Left colon (tissue), 2 donors: ENCODE data around the gene TRIM17. TPM values are rescaled to one million over a fixed set of nuclear protein-coding genes. Genes with fewer than 3 reads are reported as not detected.
"Not testable (repeated sequence)": the region's sequence is repeated elsewhere in the genome, so short reads cannot be mapped to it uniquely, and the experiment has no call there.

Experiments used
- ATAC-seq: fragments of 200-7000 bp; cut with Tn5 transposase; one replicate; pipeline ENCODE4 v1.9.1; 2020; ENCODE audit warnings: mild to moderate bottlenecking, moderate library complexity
- DNase-seq, 2 donors: peaks; one replicate each; pipeline ENCODE4 v3.0.0-alpha.2; 2020
- intact Hi-C, 2 donors: fragments of 100-400 bp; cut with DNase I in 1 of 2; cut with micrococcal nuclease in 1 of 2; formaldehyde crosslinking; loops; one replicate each; pipeline versions ENCODE4 v1.11.2 to v1.14.0; 2022; cut with DNase I, micrococcal nuclease
- total RNA-seq, 2 donors: library from RNA; stranded (reverse); fragmentation: NEBNext Ultra II Directional; extraction: Animal tissue kit (Norgen Biotek cat#: 25700); gene quantifications; one replicate each; pipeline ENCODE4 v1.2.1, GENCODE V29; 2021
- donor health status: DM: no; HTN: no; CAD: no.
- donor health status: DM: yes; HTN: yes; CAD: no.

Gene TRIM17
- total RNA-seq, 2 donors from 2014 or later = 0.31 TPM; not detected in 1

GRCh38 chr1:228452194-228453021 lies 35.7 kb upstream of the TRIM17 start:
- no peak for ATAC-seq
- intact Hi-C loops = no loop called here
- DNase-seq = no peak

GRCh38 chr1:228450200-228450599 lies 33.5 kb upstream of the TRIM17 start:
- no peak for ATAC-seq
- intact Hi-C loops = no loop called here
- no peak for DNase-seq

GRCh38 chr1:228448372-228448771 lies 31.7 kb upstream of the TRIM17 start:
- intact Hi-C loops = no loop called here
- ATAC-seq = no peak
- no peak for DNase-seq

GRCh38 chr1:228446852-228447251 lies 30.2 kb upstream of the TRIM17 start:
- no peak for DNase-seq
- no peak for ATAC-seq
- intact Hi-C loops = no loop called here

- DNase-seq (peak in 1 of 2 donors; percentile 20), ATAC-seq (peak; percentile 46)
- intact Hi-C loops = no loop called here
Measured at GRCh38 chr1:228445843-228446650, 29.4 kb upstream of the TRIM17 start.

- DNase-seq (no peak), ATAC-seq (no peak)
- intact Hi-C loops = no loop called here
Measured at GRCh38 chr1:228445490-228445842, 28.8 kb upstream of the TRIM17 start.

GRCh38 chr1:228443395-228443794 lies 26.7 kb upstream of the TRIM17 start:
- intact Hi-C loops = no loop called here
- ATAC-seq (no peak), DNase-seq (no peak)

- ATAC-seq (no peak), DNase-seq (no peak)
- intact Hi-C loops = no loop called here
Measured at GRCh38 chr1:228440761-228441500, 24.3 kb upstream of the TRIM17 start.

- ATAC-seq (no peak), DNase-seq (no peak)
- intact Hi-C loops = no loop called here
Measured at GRCh38 chr1:228438266-228438665, 21.6 kb upstream of the TRIM17 start.

- ATAC-seq = peak; percentile 60
- intact Hi-C loops = no loop called here
- DNase-seq = no peak
Measured at GRCh38 chr1:228437424-228437962, 20.8 kb upstream of the TRIM17 start.

GRCh38 chr1:228434689-228435088 lies 18.0 kb upstream of the TRIM17 start:
- DNase-seq = no peak

GRCh38 chr1:228433337-228434053 lies 16.8 kb upstream of the TRIM17 start:
- ATAC-seq, intact Hi-C loops, DNase-seq: not testable (repeated sequence)

More at GRCh38 chr1:228434689-228435088, 18.0 kb upstream of the TRIM17 start:
- intact Hi-C loops = no loop called here
- no peak for ATAC-seq

GRCh38 chr1:228430243-228430642 lies 13.6 kb upstream of the TRIM17 start:
- ATAC-seq = no peak
- no peak for DNase-seq
- intact Hi-C loops = no loop called here

- ATAC-seq (no peak), DNase-seq (no peak)
- intact Hi-C loops = no loop called here
Measured at GRCh38 chr1:228429698-228430097, 13.0 kb upstream of the TRIM17 start.

GRCh38 chr1:228429007-228429406 lies 12.3 kb upstream of the TRIM17 start:
- ATAC-seq (no peak), DNase-seq (no peak)
- intact Hi-C loops = no loop called here

GRCh38 chr1:228428412-228428811 lies 11.8 kb upstream of the TRIM17 start:
- no peak for DNase-seq
- intact Hi-C loops = no loop called here
- no peak for ATAC-seq

- ATAC-seq (no peak), DNase-seq (no peak)
- intact Hi-C loops = no loop called here
Measured at GRCh38 chr1:228426518-228427175, 10.0 kb upstream of the TRIM17 start.
